Osteoblast (primary cell): ENCODE data around the gene SUN3. TPM values are rescaled to one million over a fixed set of nuclear protein-coding genes. Genes with fewer than 3 reads are reported as not detected.

ENCODE experiments used
- DNase-seq: peaks from one replicate; pipeline ENCODE4 v3.0.0; 2011; ENCODE audit warnings: low spot score, mixed read lengths; ENCODE audit not compliant: insufficient read length; ENCODE audit errors: missing footprints
- H2AFZ ChIP-seq: 2 replicates; pipeline ENCODE4 v1.6.0; 2011; ENCODE audit warnings: mild to moderate bottlenecking, low read length
- H3K27ac ChIP-seq: 2 replicates; pipeline ENCODE4 v1.5.1; 2011; ENCODE audit warnings: mild to moderate bottlenecking, low read depth, low read length, moderate library complexity
- H3K27me3 ChIP-seq: 2 replicates; pipeline ENCODE4 v1.6.0; 2012; ENCODE audit warnings: mild to moderate bottlenecking, control low read depth, inconsistent platforms, low read length, moderate library complexity; ENCODE audit not compliant: insufficient read depth
- H3K36me3 ChIP-seq: 2 replicates; pipeline ENCODE4 v1.5.1; 2011; ENCODE audit warnings: mild to moderate bottlenecking, low read length, control low read depth, moderate library complexity; ENCODE audit not compliant: insufficient read depth
- H3K4me1 ChIP-seq: 2 replicates; pipeline ENCODE4 v1.5.1; 2011; ENCODE audit warnings: mild to moderate bottlenecking, low read length, control low read depth, moderate library complexity; ENCODE audit not compliant: insufficient read depth
- H3K4me2 ChIP-seq: 2 replicates; pipeline ENCODE4 v1.6.0; 2011; ENCODE audit warnings: mild to moderate bottlenecking, low read length; ENCODE audit not compliant: insufficient read depth
- H3K4me3 ChIP-seq: fragments of 200-600 bp; sonication (generic); 3 replicates; pipeline ENCODE4 v1.5.1; 2012; ENCODE audit warnings: mild to moderate bottlenecking, low read length, inconsistent platforms; ENCODE audit not compliant: insufficient read depth
- H3K79me2 ChIP-seq: 2 replicates; pipeline ENCODE4 v1.6.0; 2012; ENCODE audit warnings: mild to moderate bottlenecking, low read length, control low read depth, inconsistent platforms; ENCODE audit not compliant: insufficient read depth
- H3K9me3 ChIP-seq: 2 replicates; pipeline ENCODE4 v1.5.1; 2011; ENCODE audit warnings: low read depth, low read length, control low read depth
- H4K20me1 ChIP-seq: 2 replicates; pipeline ENCODE4 v1.6.0; 2012; ENCODE audit warnings: mild to moderate bottlenecking, low read length, control low read depth; ENCODE audit not compliant: insufficient read depth
- CTCF ChIP-seq: IDR thresholded peaks from 2 replicates; pipeline ENCODE4 v1.5.1; 2011; ENCODE audit warnings: mild to moderate bottlenecking, low read depth, low read length, moderate library complexity; ENCODE audit errors: extremely low read depth
- total RNA-seq: library from RNA; depleted of rRNA; stranded (reverse); fragments of >200 nt; gene quantifications from 2 replicates; pipeline ENCODE4 v1.2.3, GENCODE V29; 2012

The SUN3 gene
- total RNA-seq, 1 donor: not detected

GRCh38 chr7:48017674-48018073, 11.2 kb downstream of the SUN3 start:
- Histone ChIP-seq H3K4me3 (no peak overlapping the region), H3K4me2 (no peak overlapping the region), H3K4me1 (no peaks in the 10 kb centered on the region), H3K79me2 (no peaks in the 10 kb centered on the region), H3K36me3 (no peaks in the 10 kb centered on the region), H3K27ac (no peak overlapping the region), H4K20me1 (no peaks in the 10 kb centered on the region), H3K9me3 (no peaks in the 10 kb centered on the region), H2AFZ (no peak overlapping the region), H3K27me3 (peaks cover 10% of the 10 kb centered on the region)
- no peak for TF ChIP-seq CTCF
- DNase-seq: no peak

GRCh38 chr7:48016641-48017040, 12.3 kb downstream of the SUN3 start:
- H2AFZ ChIP-seq: no peak overlapping the region
- no peak for TF ChIP-seq CTCF
- no peaks in the 10 kb centered on the region for H3K36me3 ChIP-seq
- H3K27ac ChIP-seq: no peak overlapping the region
- no peaks in the 10 kb centered on the region for H4K20me1 ChIP-seq
- H3K4me1 ChIP-seq: no peaks in the 10 kb centered on the region
- H3K79me2 ChIP-seq: no peaks in the 10 kb centered on the region
- H3K4me2 ChIP-seq: no peak overlapping the region
- H3K9me3 ChIP-seq: no peaks in the 10 kb centered on the region
- H3K4me3 ChIP-seq: no peak overlapping the region
- DNase-seq: no peak
- peaks cover 10% of the 10 kb centered on the region for H3K27me3 ChIP-seq

GRCh38 chr7:48011951-48012350, 17.0 kb downstream of the SUN3 start:
- H3K4me2 ChIP-seq: no peak overlapping the region
- H2AFZ ChIP-seq: no peak overlapping the region
- no peaks in the 10 kb centered on the region for H3K36me3 ChIP-seq
- no peak for TF ChIP-seq CTCF
- no peaks in the 10 kb centered on the region for H3K79me2 ChIP-seq
- no peak overlapping the region for H3K27ac ChIP-seq
- no peak overlapping the region for H3K4me3 ChIP-seq
- no peaks in the 10 kb centered on the region for H3K27me3 ChIP-seq
- no peaks in the 10 kb centered on the region for H3K9me3 ChIP-seq
- DNase-seq: no peak
- no peaks in the 10 kb centered on the region for H4K20me1 ChIP-seq
- H3K4me1 ChIP-seq: no peaks in the 10 kb centered on the region

GRCh38 chr7:48011323-48011722, 17.6 kb downstream of the SUN3 start:
- Histone ChIP-seq H2AFZ (no peak overlapping the region), H3K36me3 (no peaks in the 10 kb centered on the region), H3K27me3 (no peaks in the 10 kb centered on the region), H3K4me3 (no peak overlapping the region), H3K9me3 (no peaks in the 10 kb centered on the region), H3K4me1 (no peaks in the 10 kb centered on the region), H3K79me2 (no peaks in the 10 kb centered on the region), H4K20me1 (no peaks in the 10 kb centered on the region), H3K27ac (no peak overlapping the region), H3K4me2 (no peak overlapping the region)
- DNase-seq: no peak
- TF ChIP-seq CTCF: no peak
